NCI-H82 treated with DMSO at 0.1 percent for 48 hours (cell line): ENCODE data around the gene ELAPOR2.
"Not testable (repeated sequence)": the region's sequence is repeated elsewhere in the genome, so short reads cannot be mapped to it uniquely, and the experiment has no call there.

Experiments used
- DNase-seq: peaks from one replicate; lab custom pipeline; 2025; ENCODE audit not compliant: unreplicated experiment; lab: John Stamatoyannopoulos, UW

ELAPOR2 gene

GRCh38 chr7:87059525-87060287, at the start of gene ELAPOR2:
ELAPOR2 (minus strand) TSS chr7:87059654; CDS start chr7:87059513, 141 bp downstream.
- peak; percentile 62 for DNase-seq

- no peak for DNase-seq
These were observed 48.7 kb upstream of the ELAPOR2 start for GRCh38 chr7:87107949-87108776.

GRCh38 chr7:87106974-87107612, 47.6 kb upstream of the ELAPOR2 start:
- no peak for DNase-seq

- no peak for DNase-seq
These were observed 45.9 kb upstream of the ELAPOR2 start for GRCh38 chr7:87105401-87105800.

- DNase-seq = no peak
These were observed 40.9 kb upstream of the ELAPOR2 start for GRCh38 chr7:87100326-87100725.

- not testable (repeated sequence) for DNase-seq
These were observed 37.9 kb upstream of the ELAPOR2 start for GRCh38 chr7:87097375-87097774.

GRCh38 chr7:87094322-87094721, 34.9 kb upstream of the ELAPOR2 start:
- DNase-seq = no peak

- no peak for DNase-seq
These were observed 33.2 kb upstream of the ELAPOR2 start for GRCh38 chr7:87092568-87093091.

GRCh38 chr7:87091487-87092066, 32.1 kb upstream of the ELAPOR2 start:
- DNase-seq = no peak

- no peak for DNase-seq
These were observed 24.5 kb upstream of the ELAPOR2 start for GRCh38 chr7:87083865-87084519.

- no peak for DNase-seq
These were observed 23.2 kb upstream of the ELAPOR2 start for GRCh38 chr7:87082675-87083074.

GRCh38 chr7:87075671-87076404, 16.4 kb upstream of the ELAPOR2 start:
- DNase-seq = no peak

- DNase-seq = no peak
These were observed 8.3 kb upstream of the ELAPOR2 start for GRCh38 chr7:87067788-87068187.

- no peak for DNase-seq
These were observed 759 bp upstream of the ELAPOR2 start for GRCh38 chr7:87060288-87060537.

- DNase-seq = no peak
These were observed 520 bp downstream of the ELAPOR2 start for GRCh38 chr7:87058744-87059524.

GRCh38 chr7:87057210-87057609, 2.2 kb downstream of the ELAPOR2 start:
- no peak for DNase-seq

- no peak for DNase-seq
These were observed 3.1 kb downstream of the ELAPOR2 start for GRCh38 chr7:87056346-87056745.

GRCh38 chr7:87048839-87049238, 10.6 kb downstream of the ELAPOR2 start:
- DNase-seq = no peak

GRCh38 chr7:87046456-87046855, 13.0 kb downstream of the ELAPOR2 start:
- DNase-seq = no peak
